A549 (cell line): ENCODE results near the gene SLC17A3.

Experiments
- CEBPB ChIP-seq, 2 experiments: fragments of >200 bp in 1 of 2; sonication (Bioruptor Twin) in 1 of 2; formaldehyde crosslinking in 1 of 2; IDR thresholded peaks; 2 replicates each; pipeline ENCODE4 v1.6.1; 2012 to 2016
- CHD4 ChIP-seq: fragments of 200-600 bp; sonication (generic); IDR thresholded peaks from 2 replicates; pipeline ENCODE4 v1.6.1; 2016; ENCODE audit warnings: antibody characterized with exemption, mild to moderate bottlenecking, borderline replicate concordance
- JUNB ChIP-seq: fragments of >200 bp; sonication (Bioruptor Twin); formaldehyde crosslinking; IDR thresholded peaks from 2 replicates; pipeline ENCODE4 v1.6.1; 2016
- MYC ChIP-seq: IDR thresholded peaks from 2 replicates; pipeline ENCODE4 v1.6.1; 2012; ENCODE audit warnings: mild to moderate bottlenecking, inconsistent platforms, low read length, improper control_type of control experiment, borderline replicate concordance
- POLR2A ChIP-seq: IDR thresholded peaks from 2 replicates; pipeline ENCODE4 v1.6.1; 2012; ENCODE audit warnings: mild to moderate bottlenecking, low read length
- RAD21 ChIP-seq, 2 experiments: fragments of >200 bp in 1 of 2; sonication (Bioruptor Twin) in 1 of 2; formaldehyde crosslinking in 1 of 2; IDR thresholded peaks in 1 of 2; conservative IDR thresholded peaks in 1 of 2; 2 replicates in 1 of 2; 3 replicates in 1 of 2; pipeline ENCODE4 v1.6.1; 2012 to 2018; ENCODE audit warnings: inconsistent platforms in 1 of 2
- REST ChIP-seq: fragments of 200-600 bp; sonication (generic); IDR thresholded peaks from 2 replicates; pipeline ENCODE4 v1.6.1; 2016; ENCODE audit warnings: antibody characterized with exemption, mild to moderate bottlenecking, moderate library complexity
- RFX5 ChIP-seq: fragments of 450-650 bp; IDR thresholded peaks from 2 replicates; pipeline ENCODE4 v1.7.1; 2014; ENCODE audit warnings: antibody characterized with exemption, mild to moderate bottlenecking, moderate library complexity
- TF ChIP-seq, protein P1 (sequence below): fragments of >200 bp; sonication (Bioruptor Twin); formaldehyde crosslinking; IDR thresholded peaks from 3 replicates; pipeline ENCODE4 v1.5.1; 2016

DNA sequence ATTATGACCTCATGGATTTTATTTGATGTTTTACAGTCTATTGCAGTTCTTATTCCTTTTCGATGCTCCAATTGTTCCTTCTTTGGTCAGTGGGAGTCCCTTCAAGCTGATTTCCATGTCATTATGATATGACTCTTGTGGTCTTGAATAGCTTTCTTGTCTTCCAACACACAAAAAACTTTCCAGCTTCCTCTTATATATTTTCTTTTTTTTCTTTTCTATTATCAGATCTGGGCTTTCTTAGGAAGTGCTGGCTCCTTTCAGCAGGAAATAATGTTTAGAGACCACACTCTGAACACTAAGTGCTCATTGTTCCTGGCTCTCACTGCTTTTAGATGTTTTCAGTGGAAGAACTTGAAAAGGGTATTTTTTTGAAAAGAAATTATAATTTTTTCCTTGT lies 39.1 kb downstream of the SLC17A3 start:
- TF ChIP-seq, protein P1, sequence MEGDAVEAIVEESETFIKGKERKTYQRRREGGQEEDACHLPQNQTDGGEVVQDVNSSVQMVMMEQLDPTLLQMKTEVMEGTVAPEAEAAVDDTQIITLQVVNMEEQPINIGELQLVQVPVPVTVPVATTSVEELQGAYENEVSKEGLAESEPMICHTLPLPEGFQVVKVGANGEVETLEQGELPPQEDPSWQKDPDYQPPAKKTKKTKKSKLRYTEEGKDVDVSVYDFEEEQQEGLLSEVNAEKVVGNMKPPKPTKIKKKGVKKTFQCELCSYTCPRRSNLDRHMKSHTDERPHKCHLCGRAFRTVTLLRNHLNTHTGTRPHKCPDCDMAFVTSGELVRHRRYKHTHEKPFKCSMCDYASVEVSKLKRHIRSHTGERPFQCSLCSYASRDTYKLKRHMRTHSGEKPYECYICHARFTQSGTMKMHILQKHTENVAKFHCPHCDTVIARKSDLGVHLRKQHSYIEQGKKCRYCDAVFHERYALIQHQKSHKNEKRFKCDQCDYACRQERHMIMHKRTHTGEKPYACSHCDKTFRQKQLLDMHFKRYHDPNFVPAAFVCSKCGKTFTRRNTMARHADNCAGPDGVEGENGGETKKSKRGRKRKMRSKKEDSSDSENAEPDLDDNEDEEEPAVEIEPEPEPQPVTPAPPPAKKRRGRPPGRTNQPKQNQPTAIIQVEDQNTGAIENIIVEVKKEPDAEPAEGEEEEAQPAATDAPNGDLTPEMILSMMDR: no peak
- TF ChIP-seq POLR2A (no peak), CEBPB (IDR thresholded peaks at IDR 0.05) (no peak), MYC (no peak), REST (no peak), RFX5 (no peak), CHD4 (no peak), JUNB (no peak), RAD21 (conservative IDR thresholded peaks at IDR 0.05 in 1 of 2, IDR thresholded peaks at IDR 0.05 in 1 of 2) (no peak)
